ENCODE data around the gene ALLC.

The ALLC gene

GRCh38 chr2:3689998-3690748, 32.2 kb downstream of the ALLC start:
- 0 out of 2 replicates have a peak, but pooled peaks cover 4% of the 10 kb centered on the region for H3K27me3 ChIP-seq (ENCODE audit: low read depth, low read length)
- H3K4me2 ChIP-seq (ENCODE audit: low read length), result no peak overlapping the region
- no peak overlapping the region for H2AFZ ChIP-seq (ENCODE audit: low read depth, low read length)
- H3K36me3 ChIP-seq (replicated peaks; ENCODE audit: low read depth, low read length), result no peaks in the 10 kb centered on the region
- H3K79me2 ChIP-seq (ENCODE audit: low read length), result no peaks in the 10 kb centered on the region
- H4K20me1 ChIP-seq (ENCODE audit: insufficient read depth, low read length), result no peaks in the 10 kb centered on the region
- no peaks in the 10 kb centered on the region for H3K4me1 ChIP-seq (ENCODE audit: low read length)
- no peak overlapping the region for H3K4me3 ChIP-seq (ENCODE audit: low read length)
- H3K27ac ChIP-seq (ENCODE audit: low read length), result no peak overlapping the region
- no peak overlapping the region for H3K9ac ChIP-seq (ENCODE audit: low read length)
- TF ChIP-seq, protein P1, sequence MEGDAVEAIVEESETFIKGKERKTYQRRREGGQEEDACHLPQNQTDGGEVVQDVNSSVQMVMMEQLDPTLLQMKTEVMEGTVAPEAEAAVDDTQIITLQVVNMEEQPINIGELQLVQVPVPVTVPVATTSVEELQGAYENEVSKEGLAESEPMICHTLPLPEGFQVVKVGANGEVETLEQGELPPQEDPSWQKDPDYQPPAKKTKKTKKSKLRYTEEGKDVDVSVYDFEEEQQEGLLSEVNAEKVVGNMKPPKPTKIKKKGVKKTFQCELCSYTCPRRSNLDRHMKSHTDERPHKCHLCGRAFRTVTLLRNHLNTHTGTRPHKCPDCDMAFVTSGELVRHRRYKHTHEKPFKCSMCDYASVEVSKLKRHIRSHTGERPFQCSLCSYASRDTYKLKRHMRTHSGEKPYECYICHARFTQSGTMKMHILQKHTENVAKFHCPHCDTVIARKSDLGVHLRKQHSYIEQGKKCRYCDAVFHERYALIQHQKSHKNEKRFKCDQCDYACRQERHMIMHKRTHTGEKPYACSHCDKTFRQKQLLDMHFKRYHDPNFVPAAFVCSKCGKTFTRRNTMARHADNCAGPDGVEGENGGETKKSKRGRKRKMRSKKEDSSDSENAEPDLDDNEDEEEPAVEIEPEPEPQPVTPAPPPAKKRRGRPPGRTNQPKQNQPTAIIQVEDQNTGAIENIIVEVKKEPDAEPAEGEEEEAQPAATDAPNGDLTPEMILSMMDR (IDR thresholded peaks at IDR 0.05; ENCODE audit: low read depth, low read length), result no peak
- no peak for TF ChIP-seq EZH2phosphoT487 (IDR thresholded peaks at IDR 0.05; ENCODE audit: low read depth)
- H3K9me3 ChIP-seq (ENCODE audit: insufficient read depth, low read length), result no peaks in the 10 kb centered on the region

GRCh38 chr2:3692375-3692774, 34.4 kb downstream of the ALLC start:
- Histone ChIP-seq H3K4me3 (ENCODE audit: low read length) (no peak overlapping the region), H4K20me1 (ENCODE audit: insufficient read depth, low read length) (no peaks in the 10 kb centered on the region), H3K27me3 (ENCODE audit: low read depth, low read length) (0 out of 2 replicates have a peak, but pooled peaks cover 5% of the 10 kb centered on the region), H3K79me2 (ENCODE audit: low read length) (no peaks in the 10 kb centered on the region), H3K36me3 (replicated peaks; ENCODE audit: low read depth, low read length) (no peaks in the 10 kb centered on the region), H3K27ac (ENCODE audit: low read length) (no peak overlapping the region), H3K4me2 (ENCODE audit: low read length) (peak overlapping the region; percentile 15; the same call in 1 of the 2 replicates), H3K9ac (ENCODE audit: low read length) (no peak overlapping the region), H3K9me3 (ENCODE audit: insufficient read depth, low read length) (no peaks in the 10 kb centered on the region), H2AFZ (ENCODE audit: low read depth, low read length) (peak overlapping the region; percentile 53; the same call in 1 of the 2 replicates), H3K4me1 (ENCODE audit: low read length) (no peaks in the 10 kb centered on the region)
- TF ChIP-seq EZH2phosphoT487 (IDR thresholded peaks at IDR 0.05; ENCODE audit: low read depth), result no peak
- TF ChIP-seq, protein P1 (IDR thresholded peaks at IDR 0.05; ENCODE audit: low read depth, low read length), result peak; percentile 83

DNA sequence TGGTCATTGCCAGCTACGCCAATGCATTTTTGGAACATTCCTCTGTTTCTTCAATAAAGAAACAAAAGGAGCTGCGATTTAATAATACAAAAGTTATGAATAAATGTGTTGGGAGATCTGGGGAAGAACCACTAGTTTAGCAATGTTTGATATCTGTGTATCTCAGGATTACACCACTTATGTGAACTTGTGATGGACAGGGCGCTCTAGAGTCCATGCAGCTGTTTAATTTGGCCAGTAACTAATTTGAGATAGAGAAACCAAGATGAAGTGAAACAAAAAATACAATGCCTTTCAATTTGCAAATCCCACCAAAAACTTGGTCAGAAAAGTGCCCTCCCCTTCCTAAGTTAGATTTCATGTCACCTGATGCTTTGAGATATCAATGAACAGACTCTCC, 38.5 kb downstream of the ALLC start:
- no peak overlapping the region for H3K4me3 ChIP-seq (ENCODE audit: low read length)
- H3K9me3 ChIP-seq (ENCODE audit: insufficient read depth, low read length), result no peaks in the 10 kb centered on the region
- no peak for TF ChIP-seq EZH2phosphoT487 (IDR thresholded peaks at IDR 0.05; ENCODE audit: low read depth)
- TF ChIP-seq, protein P1 (IDR thresholded peaks at IDR 0.05; ENCODE audit: low read depth, low read length), result no peak
- no peak overlapping the region for H2AFZ ChIP-seq (ENCODE audit: low read depth, low read length)
- no peak overlapping the region for H3K27ac ChIP-seq (ENCODE audit: low read length)
- H3K4me1 ChIP-seq (ENCODE audit: low read length), result no peaks in the 10 kb centered on the region
- H3K27me3 ChIP-seq (ENCODE audit: low read depth, low read length), result peaks cover 5% of the 10 kb centered on the region; the same call in 1 of the 2 replicates
- H3K36me3 ChIP-seq (replicated peaks; ENCODE audit: low read depth, low read length), result no peaks in the 10 kb centered on the region
- no peaks in the 10 kb centered on the region for H3K79me2 ChIP-seq (ENCODE audit: low read length)
- no peak overlapping the region for H3K4me2 ChIP-seq (ENCODE audit: low read length)
- no peak overlapping the region for H3K9ac ChIP-seq (ENCODE audit: low read length)
- no peaks in the 10 kb centered on the region for H4K20me1 ChIP-seq (ENCODE audit: insufficient read depth, low read length)

DNA sequence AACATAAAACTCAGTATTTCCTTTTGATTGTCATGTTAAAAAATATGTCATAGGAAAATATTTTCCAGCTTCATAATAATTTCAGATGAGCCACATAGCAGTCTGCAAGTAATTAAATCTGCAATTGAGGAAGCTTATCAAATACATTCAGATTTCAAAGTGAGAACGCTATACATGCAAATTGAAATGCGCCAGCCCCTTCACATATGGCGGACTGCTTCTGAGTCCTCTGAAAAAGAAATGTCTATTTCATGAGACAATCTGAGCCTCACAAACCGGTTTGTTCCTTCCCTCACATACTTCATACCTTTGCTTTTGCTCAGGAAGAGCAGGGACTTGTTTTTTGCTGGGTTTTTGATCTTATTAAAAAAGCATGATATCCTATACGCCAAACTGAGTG, 43.1 kb downstream of the ALLC start:
- H3K4me1 ChIP-seq (ENCODE audit: low read length), result no peaks in the 10 kb centered on the region
- no peak overlapping the region for H2AFZ ChIP-seq (ENCODE audit: low read depth, low read length)
- H3K27me3 ChIP-seq (ENCODE audit: low read depth, low read length), result no peaks in the 10 kb centered on the region; the same call in 1 of the 2 replicates
- TF ChIP-seq, protein P1 (IDR thresholded peaks at IDR 0.05; ENCODE audit: low read depth, low read length), result no peak
- TF ChIP-seq EZH2phosphoT487 (IDR thresholded peaks at IDR 0.05; ENCODE audit: low read depth), result no peak
- no peaks in the 10 kb centered on the region for H3K9me3 ChIP-seq (ENCODE audit: insufficient read depth, low read length)
- no peak overlapping the region for H3K4me3 ChIP-seq (ENCODE audit: low read length)
- no peaks in the 10 kb centered on the region for H3K79me2 ChIP-seq (ENCODE audit: low read length)
- no peaks in the 10 kb centered on the region for H3K36me3 ChIP-seq (replicated peaks; ENCODE audit: low read depth, low read length)
- H4K20me1 ChIP-seq (ENCODE audit: insufficient read depth, low read length), result no peaks in the 10 kb centered on the region
- H3K27ac ChIP-seq (ENCODE audit: low read length), result no peak overlapping the region
- H3K9ac ChIP-seq (ENCODE audit: low read length), result no peak overlapping the region
- H3K4me2 ChIP-seq (ENCODE audit: low read length), result no peak overlapping the region
